Measurements from ENCODE around the gene EXOG.

GRCh38 chr3:38538773-38539353 is 42.7 kb downstream of the EXOG start:
- no peak for TF ChIP-seq CTCF (IDR thresholded peaks at IDR 0.05)
- no peak for TF ChIP-seq POLR2A (IDR thresholded peaks at IDR 0.05)
